HG02840 (cell line): Measurements from ENCODE around the gene STK17B.

Experiments
- ATAC-seq: cut with Tn5 transposase; IDR thresholded peaks from one replicate; pipeline ENCODE4 v1.9.1; 2021; ENCODE audit warnings: mild to moderate bottlenecking, moderate library complexity, moderate number of reproducible peaks; ENCODE audit not compliant: unreplicated experiment, low FRiP score

Gene STK17B

GRCh38 chr2:196186266-196186980, 15.0 kb upstream of the STK17B start:
- ATAC-seq: no peak

- ATAC-seq: no peak
These were observed 13.5 kb upstream of the STK17B start for GRCh38 chr2:196184921-196185320.

DNA sequence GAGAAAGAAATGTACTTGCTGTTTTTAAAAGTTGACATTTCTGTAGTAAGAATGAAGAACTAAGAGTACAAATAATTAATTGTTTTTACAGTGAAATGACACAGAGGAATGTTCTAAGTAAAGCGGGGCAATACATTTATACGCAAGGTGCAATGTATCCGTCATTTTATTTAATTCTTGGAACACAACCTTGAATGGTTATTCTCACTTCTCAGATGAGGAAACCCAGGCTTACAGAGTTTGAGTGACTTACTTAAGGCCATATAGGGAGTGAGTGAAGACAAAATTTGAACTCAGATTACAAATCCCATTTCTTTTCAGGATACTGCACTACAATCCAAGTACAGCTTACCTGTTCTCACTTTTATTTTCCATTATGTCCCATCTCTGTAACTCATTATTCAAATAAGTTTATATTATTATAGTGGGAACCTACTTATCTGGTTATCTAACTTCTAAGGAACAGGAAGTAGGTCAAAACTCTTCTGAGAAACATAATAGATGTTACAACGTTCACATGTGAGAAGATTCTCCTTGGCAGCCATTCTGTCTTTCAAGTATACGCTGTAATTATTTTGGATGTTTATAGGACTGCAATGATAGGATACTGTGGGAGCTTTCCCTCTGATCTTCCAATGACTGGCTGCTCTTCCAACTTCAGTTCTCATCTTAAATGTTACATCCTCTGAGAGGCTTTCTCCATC, 12.3 kb upstream of the STK17B start:
- ATAC-seq: no peak

DNA sequence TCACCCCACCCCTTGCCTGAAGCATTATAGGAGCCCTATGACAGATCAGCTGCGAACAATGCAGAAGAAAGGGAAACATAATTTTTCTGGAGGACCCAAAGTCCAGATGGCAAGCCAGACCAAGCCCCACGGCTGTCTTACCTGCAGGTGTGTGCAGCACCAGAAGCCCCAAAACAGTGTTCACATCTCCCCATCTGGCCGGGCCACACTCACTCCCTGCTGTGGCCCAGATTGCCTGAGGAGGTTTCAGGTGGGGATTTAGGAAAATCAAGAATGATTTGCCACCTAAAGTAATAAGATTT, 11.7 kb upstream of the STK17B start:
- peak; percentile 24 for ATAC-seq

DNA sequence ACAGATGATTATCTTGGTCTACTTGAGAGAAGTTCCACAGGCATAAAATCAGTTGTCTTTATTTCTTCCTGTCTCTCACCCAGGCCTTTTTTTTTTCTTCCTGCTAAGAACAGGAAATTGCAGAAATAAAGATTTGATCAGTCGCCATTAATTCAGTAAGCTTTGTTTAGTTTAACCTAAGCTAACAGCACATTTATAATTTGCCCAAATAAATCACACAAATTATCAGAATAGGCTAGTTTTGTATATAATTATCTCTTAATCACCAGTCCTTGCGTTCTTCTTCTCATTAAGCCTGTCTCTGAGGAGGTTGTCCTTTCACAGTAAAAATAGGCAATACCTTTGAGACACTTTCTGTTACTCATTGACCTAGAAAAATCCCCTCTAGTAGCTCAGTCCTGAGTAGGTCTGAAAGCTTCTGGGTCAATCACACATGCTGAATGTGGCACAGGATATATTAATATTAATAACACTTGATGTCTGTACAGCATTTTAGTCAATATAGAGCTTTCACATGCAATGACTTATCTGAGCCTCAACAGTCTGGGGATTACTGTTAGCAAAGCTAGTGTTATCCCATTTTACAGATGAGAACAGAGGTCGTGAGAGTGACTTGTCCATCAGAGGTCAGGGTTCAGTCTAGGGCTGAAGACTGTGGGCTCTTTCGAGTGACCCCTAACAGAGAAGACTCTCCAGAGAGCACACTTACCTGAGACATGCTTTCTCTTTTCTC, 11.2 kb upstream of the STK17B start:
- ATAC-seq: peak; percentile 94

DNA sequence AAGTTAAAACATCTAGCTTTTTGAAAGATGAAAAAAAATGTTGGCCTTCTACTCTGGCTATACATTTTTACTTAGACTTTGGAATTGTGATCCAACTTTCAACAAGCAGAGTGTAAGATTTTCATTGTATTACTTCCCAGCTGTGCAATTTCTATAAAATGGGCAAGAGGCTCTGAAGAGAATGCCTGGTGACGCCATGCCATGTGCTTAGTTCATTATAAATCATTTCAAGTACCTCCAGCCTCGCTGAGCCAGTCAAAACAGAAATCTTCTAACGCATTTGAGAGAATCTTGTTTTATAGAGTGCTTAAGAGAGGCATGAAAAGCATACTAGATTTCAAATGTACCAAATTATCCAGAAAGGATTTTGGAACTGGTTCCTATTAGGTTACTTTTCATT, 10.1 kb upstream of the STK17B start:
- no peak for ATAC-seq

GRCh38 chr2:196177124-196177523, 5.7 kb upstream of the STK17B start:
- ATAC-seq: no peak

- ATAC-seq: peak; percentile 72
These were observed 4.9 kb upstream of the STK17B start for GRCh38 chr2:196176142-196176738.

GRCh38 chr2:196174404-196174803, 3.0 kb upstream of the STK17B start:
- no peak for ATAC-seq

DNA sequence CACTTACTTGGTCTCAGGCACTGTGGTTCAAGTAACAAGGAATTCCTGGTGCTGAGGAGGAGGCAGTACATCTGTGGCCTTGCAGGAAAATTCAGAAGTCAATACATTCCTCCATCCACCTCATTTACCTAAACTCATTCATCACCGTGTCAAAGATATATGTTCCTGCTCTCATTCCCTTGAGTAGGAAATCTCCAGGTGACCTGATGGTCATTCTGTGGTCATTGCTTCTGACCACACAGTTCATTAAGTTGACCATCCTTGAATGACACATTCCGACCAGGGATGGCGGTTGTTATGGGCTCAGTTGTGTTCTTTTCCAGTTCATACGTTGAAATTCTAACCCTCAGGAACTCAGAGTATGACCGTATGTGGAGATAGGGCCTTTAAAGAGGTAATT, 2.1 kb upstream of the STK17B start:
- no peak for ATAC-seq

GRCh38 chr2:196172951-196173350, 1.6 kb upstream of the STK17B start:
- no peak for ATAC-seq

DNA sequence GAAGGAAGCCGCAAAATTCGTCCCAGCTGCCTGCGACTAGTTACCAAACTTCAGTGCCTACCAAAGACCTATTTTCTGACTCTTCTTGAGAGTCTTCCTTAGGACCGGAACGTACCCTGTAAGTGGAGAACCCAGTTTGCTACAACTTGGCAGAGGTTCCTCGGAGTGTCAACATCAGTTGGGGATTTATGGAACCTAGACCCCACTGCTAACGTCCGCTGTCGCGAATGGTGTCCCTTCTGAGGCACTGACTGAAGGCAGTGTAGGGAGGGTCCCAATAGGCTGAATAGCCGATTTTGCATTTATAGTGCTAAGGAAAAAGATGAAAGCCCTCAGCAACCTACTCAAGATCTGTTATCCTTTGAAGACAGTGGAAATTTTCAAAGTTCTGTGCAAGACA, 568 bp upstream of the STK17B start:
- no peak for ATAC-seq

- ATAC-seq: peak; percentile 8
These were observed 651 bp downstream of the STK17B start for GRCh38 chr2:196170606-196171247.

DNA sequence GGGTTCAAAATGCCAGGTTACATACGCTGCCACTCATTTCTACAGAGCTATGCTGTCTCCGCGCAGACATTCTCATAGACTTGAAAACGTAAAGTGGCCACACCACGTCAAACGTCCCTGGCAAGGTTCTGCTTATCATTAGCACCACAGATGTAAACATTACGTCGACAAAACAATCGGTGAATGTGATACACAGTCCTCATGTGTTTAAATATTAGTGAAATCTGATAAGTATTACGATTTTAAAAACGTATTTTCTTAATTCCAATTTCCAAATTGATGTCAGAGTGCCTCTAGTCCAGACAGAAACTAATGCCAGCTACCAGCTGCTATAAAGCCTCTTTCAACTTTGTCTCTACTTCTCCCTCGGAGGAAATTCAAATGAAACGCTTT, 1.2 kb downstream of the STK17B start:
- ATAC-seq: peak; percentile 21

GRCh38 chr2:196169516-196169915, 1.9 kb downstream of the STK17B start:
- ATAC-seq: no peak

- ATAC-seq: no peak
These were observed 3.2 kb downstream of the STK17B start for GRCh38 chr2:196168181-196168580.

GRCh38 chr2:196167666-196168065, 3.7 kb downstream of the STK17B start:
- ATAC-seq: no peak

GRCh38 chr2:196166876-196167275, 4.5 kb downstream of the STK17B start:
- no peak for ATAC-seq

DNA sequence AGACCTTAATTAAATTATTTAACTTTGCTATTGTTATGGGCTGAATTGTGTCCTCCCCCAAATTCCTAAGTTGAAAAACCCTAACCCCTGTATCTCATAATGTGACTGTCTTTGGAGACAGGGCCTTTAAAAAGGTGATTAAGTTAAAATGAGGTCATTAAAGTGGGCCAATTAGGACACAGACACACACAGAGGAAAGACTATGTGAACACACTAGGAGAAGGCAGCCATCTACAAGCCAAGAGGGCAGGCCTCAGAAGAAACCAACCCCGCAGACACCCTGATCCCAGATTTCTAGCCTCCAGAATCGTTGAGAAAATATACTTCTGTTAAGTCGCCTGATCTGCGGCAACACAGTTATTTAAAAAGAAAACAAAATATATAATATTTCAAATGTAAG, 6.4 kb downstream of the STK17B start:
- ATAC-seq: no peak

GRCh38 chr2:196163285-196163684, 8.1 kb downstream of the STK17B start:
- ATAC-seq: no peak
